Measurements from ENCODE around the gene SFRP2. TPM values are rescaled to one million over a fixed set of nuclear protein-coding genes. Genes with fewer than 3 reads are reported as not detected.

Gene SFRP2
- total RNA-seq, 1 donor from 2014 or later, result 86.1 TPM

GRCh38 chr4:153784166-153784699 lies 4.7 kb downstream of the SFRP2 start:
- Histone ChIP-seq H3K9me3 (ENCODE audit: low read depth) (no peaks in the 10 kb centered on the region), H3K27ac (peak overlapping the region; percentile 82), H2AFZ (replicated peaks) (no peak overlapping the region), H3K4me3 (peak overlapping the region; percentile 98), H3K4me2 (peak overlapping the region; percentile 90), H3K9ac (no peak overlapping the region), H3K79me2 (ENCODE audit: low read depth) (peaks cover 71% of the 10 kb centered on the region), H4K20me1 (ENCODE audit: low read depth) (peaks cover 83% of the 10 kb centered on the region), H3K27me3 (no peaks in the 10 kb centered on the region), H3K4me1 (peaks cover 42% of the 10 kb centered on the region), H3F3A (ENCODE audit: low read depth) (peaks cover 91% of the 10 kb centered on the region), H3K36me3 (peaks cover 31% of the 10 kb centered on the region)
- H3K4me3 Mint-ChIP-seq, result peak overlapping the region; percentile 74
- DNase-seq (ENCODE audit: low spot score), result no peak
- H3K9me3 Mint-ChIP-seq, result no peaks in the 10 kb centered on the region
- TF ChIP-seq EZH2phosphoT487 (IDR thresholded peaks at IDR 0.05), result no peak
- TF ChIP-seq EZH2 (IDR thresholded peaks at IDR 0.05), result no peak
- no peak for TF ChIP-seq CTCF (IDR thresholded peaks at IDR 0.05)
- H3K27ac Mint-ChIP-seq, result peak overlapping the region; percentile 29
- H3K27me3 Mint-ChIP-seq (ENCODE audit: insufficient read depth, low read depth), result peaks cover 4% of the 10 kb centered on the region
- H3K4me1 Mint-ChIP-seq, result peaks cover 47% of the 10 kb centered on the region
- peaks cover 71% of the 10 kb centered on the region for H3K36me3 Mint-ChIP-seq

GRCh38 chr4:153782581-153782980 lies 6.3 kb downstream of the SFRP2 start:
- peaks cover 71% of the 10 kb centered on the region for H3K36me3 Mint-ChIP-seq

DNA sequence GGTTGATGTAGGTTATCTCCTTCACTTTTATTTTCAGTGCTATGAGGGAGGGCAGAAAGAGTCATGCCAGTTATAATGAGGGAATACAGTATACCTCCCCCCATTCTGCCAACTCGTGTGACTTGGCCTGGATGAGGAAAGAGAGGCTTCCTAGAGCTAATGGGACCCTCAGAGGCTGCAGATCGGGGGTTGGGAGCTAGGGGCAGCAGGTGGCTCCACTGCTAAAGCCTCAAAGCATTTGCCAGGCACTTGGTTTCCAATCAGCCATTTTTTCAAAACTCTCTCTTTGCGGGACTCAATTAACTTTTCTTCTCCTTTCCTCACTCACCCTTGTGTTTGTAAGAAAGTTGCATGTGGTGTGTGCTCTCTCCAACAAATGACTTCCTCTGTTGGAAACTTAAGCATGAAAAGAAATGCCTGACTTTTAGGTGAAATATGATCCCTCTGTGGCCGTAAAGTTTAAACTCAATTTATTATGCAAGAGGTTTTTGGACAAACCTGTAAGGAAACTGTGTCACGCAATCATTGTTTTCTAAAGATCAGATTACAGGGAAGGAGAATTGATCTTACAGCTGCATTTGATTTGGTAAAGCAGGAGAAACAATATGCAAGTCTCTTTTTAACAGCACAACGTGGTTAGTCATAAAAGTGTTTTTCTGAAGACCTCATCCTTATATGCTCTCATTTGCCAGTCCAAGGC lies 7.0 kb downstream of the SFRP2 start:
- peaks cover 42% of the 10 kb centered on the region for H3K4me1 ChIP-seq
- H3K27ac ChIP-seq, result peak overlapping the region; percentile 77
- no peak overlapping the region for H3K4me3 Mint-ChIP-seq
- no peak overlapping the region for H3K9ac ChIP-seq
- peak overlapping the region; percentile 45 for H3K4me2 ChIP-seq
- H4K20me1 ChIP-seq (ENCODE audit: low read depth), result peaks cover 63% of the 10 kb centered on the region
- peaks cover 65% of the 10 kb centered on the region for H3K36me3 Mint-ChIP-seq
- H3K36me3 ChIP-seq, result peaks cover 28% of the 10 kb centered on the region
- no peak overlapping the region for H2AFZ ChIP-seq (replicated peaks)
- no peak overlapping the region for H3K4me3 ChIP-seq
- H3K9me3 ChIP-seq (ENCODE audit: low read depth), result no peaks in the 10 kb centered on the region
- peaks cover 47% of the 10 kb centered on the region for H3K4me1 Mint-ChIP-seq
- no peaks in the 10 kb centered on the region for H3K27me3 Mint-ChIP-seq (ENCODE audit: insufficient read depth, low read depth)
- H3K27ac Mint-ChIP-seq, result peak overlapping the region; percentile 81
- peak; percentile 61 for DNase-seq (ENCODE audit: low spot score)
- H3F3A ChIP-seq (ENCODE audit: low read depth), result peaks cover 73% of the 10 kb centered on the region
- H3K27me3 ChIP-seq, result no peaks in the 10 kb centered on the region
- H3K79me2 ChIP-seq (ENCODE audit: low read depth), result peaks cover 48% of the 10 kb centered on the region
- peaks cover 6% of the 10 kb centered on the region for H3K9me3 Mint-ChIP-seq
- TF ChIP-seq EZH2 (IDR thresholded peaks at IDR 0.05) (no peak), EZH2phosphoT487 (IDR thresholded peaks at IDR 0.05) (no peak), CTCF (IDR thresholded peaks at IDR 0.05) (peak; percentile 39)

More at GRCh38 chr4:153782581-153782980, 6.3 kb downstream of the SFRP2 start:
- Histone ChIP-seq H2AFZ (replicated peaks) (no peak overlapping the region), H3K79me2 (ENCODE audit: low read depth) (peaks cover 55% of the 10 kb centered on the region), H3K36me3 (peaks cover 31% of the 10 kb centered on the region), H3K9ac (no peak overlapping the region), H3K4me1 (peaks cover 42% of the 10 kb centered on the region), H3K27me3 (no peaks in the 10 kb centered on the region), H3K4me2 (peak overlapping the region; percentile 45), H3F3A (ENCODE audit: low read depth) (peaks cover 80% of the 10 kb centered on the region), H3K27ac (peak overlapping the region; percentile 77), H3K9me3 (ENCODE audit: low read depth) (no peaks in the 10 kb centered on the region), H4K20me1 (ENCODE audit: low read depth) (peaks cover 70% of the 10 kb centered on the region), H3K4me3 (no peak overlapping the region)
- Mint-ChIP-seq H3K9me3 (peaks cover 6% of the 10 kb centered on the region), H3K27me3 (ENCODE audit: insufficient read depth, low read depth) (no peaks in the 10 kb centered on the region), H3K4me3 (no peak overlapping the region), H3K27ac (no peak overlapping the region), H3K4me1 (peaks cover 47% of the 10 kb centered on the region)
- DNase-seq (ENCODE audit: low spot score), result no peak
- TF ChIP-seq EZH2phosphoT487 (IDR thresholded peaks at IDR 0.05) (no peak), CTCF (IDR thresholded peaks at IDR 0.05) (no peak), EZH2 (IDR thresholded peaks at IDR 0.05) (no peak)
